ENCODE data around the gene RBP3. TPM values are rescaled to one million over a fixed set of nuclear protein-coding genes. Genes with fewer than 3 reads are reported as not detected.

RBP3 gene
- polyA plus RNA-seq, 3 donors = not detected

DNA sequence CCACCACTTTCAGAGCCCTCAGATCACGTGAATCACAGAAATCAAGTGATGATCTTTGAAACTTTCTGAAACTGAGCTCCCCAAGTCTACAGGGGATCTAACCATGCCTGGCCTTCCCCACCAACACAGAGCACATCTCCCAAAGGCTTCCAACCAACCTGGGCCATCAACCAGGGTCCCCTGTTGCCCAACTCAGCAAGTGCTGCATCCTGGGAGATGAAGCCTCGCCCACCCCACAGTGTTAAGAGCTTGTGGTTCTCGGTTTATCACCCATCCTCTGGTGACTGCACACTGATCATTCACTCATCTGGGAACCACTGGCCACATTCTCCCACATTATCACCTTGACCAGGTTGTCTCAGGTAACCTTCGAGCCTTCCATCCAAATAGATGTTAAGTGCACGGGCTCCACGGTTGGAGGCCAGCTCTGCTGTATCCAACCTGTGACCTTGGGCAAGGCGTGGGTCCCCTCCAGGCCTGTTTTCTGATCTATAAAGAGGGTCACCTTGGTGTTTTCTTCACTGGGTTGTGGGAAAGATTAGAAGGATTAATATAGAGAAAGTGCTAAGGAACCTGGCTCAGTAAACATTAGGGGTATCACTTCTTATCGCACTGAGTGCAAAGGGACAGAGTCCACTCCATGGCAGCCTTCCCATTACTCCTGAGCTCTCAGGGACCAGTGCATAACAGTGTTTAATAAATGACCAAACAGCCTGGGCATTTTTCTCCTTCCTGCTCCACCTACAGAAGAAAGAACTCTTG is 32.4 kb downstream of the RBP3 start:
- peaks cover 0 to 3% (median 2%) of the 10 kb centered on the region in 7 donors for H3K9me3 Mint-ChIP-seq
- Histone ChIP-seq H4K20me1 (ENCODE audit: insufficient read depth, low read length) (no peaks in the 10 kb centered on the region), H3K4me2 (replicated peaks; ENCODE audit: extremely low read depth, low read length, poor library complexity, severe bottlenecking) (no peak overlapping the region), H3K79me2 (ENCODE audit: insufficient read depth, low read length) (no peaks in the 10 kb centered on the region), H3K9ac (ENCODE audit: insufficient read depth, low read length, poor library complexity, severe bottlenecking) (no peak overlapping the region), H3K36me3 (replicated peaks in 1 of 2; ENCODE audit: control insufficient read depth in 1 of 2, insufficient read depth in 2 of 2, low read length in 2 of 2) (no peaks in the 10 kb centered on the region), H3K4me1 (ENCODE audit: control insufficient read depth in 1 of 2, insufficient read depth in 2 of 2, low read length in 2 of 2) (peaks cover 9 to 16% of the 10 kb centered on the region in 2 donors), H3K4me3 (replicated peaks in 1 of 3; ENCODE audit: low read depth in 2 of 3, low read length in 3 of 3) (no peak overlapping the region), H3K27me3 (ENCODE audit: control insufficient read depth in 2 of 2, insufficient read depth in 2 of 2, low read length in 2 of 2) (peaks cover 6 to 17% of the 10 kb centered on the region in 2 donors), H2AFZ (ENCODE audit: insufficient read depth, low read depth, low read length, poor library complexity, severe bottlenecking) (no peak overlapping the region), H3K27ac (ENCODE audit: low read depth in 1 of 2, low read length in 2 of 2) (no peak overlapping the region), H3K9me3 (replicated peaks in 1 of 2; ENCODE audit: control insufficient read depth in 1 of 2, insufficient read depth in 1 of 2, low read length in 2 of 2) (no peaks in the 10 kb centered on the region)
- DNase-seq = no peak
- peaks cover 37 to 51% (median 37%) of the 10 kb centered on the region in 3 donors for H3K27me3 Mint-ChIP-seq (ENCODE audit: low read depth in 3 of 3)
- H3K4me3 Mint-ChIP-seq = no peak overlapping the region
- H3K4me1 Mint-ChIP-seq = peaks cover 15% of the 10 kb centered on the region
- intact Hi-C loops (cut with micrococcal nuclease) = no loop called here
- H3K36me3 Mint-ChIP-seq = peaks cover 2% of the 10 kb centered on the region in 2 donors
- H3K27ac Mint-ChIP-seq = no peak overlapping the region
- 75% methylated on average over 5 of the region's 8 CpGs for WGBS (ENCODE audit: insufficient coverage)
- no peak for TF ChIP-seq CTCF (IDR thresholded peaks at IDR 0.05)

DNA sequence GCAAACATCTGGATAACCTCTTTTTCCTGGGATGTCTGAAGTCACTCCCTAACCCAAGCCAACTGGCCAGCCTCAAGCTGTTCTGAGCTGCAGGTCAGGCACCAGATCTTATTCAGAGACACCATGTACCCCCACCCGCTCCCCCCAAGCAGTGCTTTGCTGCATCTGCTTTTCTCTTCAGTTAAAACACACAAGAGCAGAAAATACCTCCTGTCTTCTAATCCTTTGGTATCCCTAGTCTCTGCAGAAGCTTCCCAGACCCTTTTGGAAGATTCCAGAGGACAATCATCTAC is 32.9 kb downstream of the RBP3 start:
- no peaks in the 10 kb centered on the region for H4K20me1 ChIP-seq (ENCODE audit: insufficient read depth, low read length)
- no peak overlapping the region for H2AFZ ChIP-seq (ENCODE audit: insufficient read depth, low read depth, low read length, poor library complexity, severe bottlenecking)
- DNase-seq = no peak
- no peak for TF ChIP-seq CTCF (IDR thresholded peaks at IDR 0.05)
- Mint-ChIP-seq H3K27ac (no peak overlapping the region), H3K4me1 (peaks cover 17% of the 10 kb centered on the region), H3K27me3 (ENCODE audit: low read depth in 3 of 3) (peaks cover 36 to 47% (median 40%) of the 10 kb centered on the region in 3 donors), H3K9me3 (peaks cover 0 to 5% (median 2%) of the 10 kb centered on the region in 7 donors), H3K36me3 (peaks cover 4 to 5% of the 10 kb centered on the region in 2 donors), H3K4me3 (no peak overlapping the region)
- no peak overlapping the region for H3K4me2 ChIP-seq (replicated peaks; ENCODE audit: extremely low read depth, low read length, poor library complexity, severe bottlenecking)
- no peaks in the 10 kb centered on the region for H3K79me2 ChIP-seq (ENCODE audit: insufficient read depth, low read length)
- no peaks in the 10 kb centered on the region for H3K36me3 ChIP-seq (replicated peaks in 1 of 2; ENCODE audit: control insufficient read depth in 1 of 2, insufficient read depth in 2 of 2, low read length in 2 of 2)
- H3K4me3 ChIP-seq (replicated peaks in 1 of 3; ENCODE audit: low read depth in 2 of 3, low read length in 3 of 3) = no peak overlapping the region
- H3K4me1 ChIP-seq (ENCODE audit: control insufficient read depth in 1 of 2, insufficient read depth in 2 of 2, low read length in 2 of 2) = peaks cover 9 to 17% of the 10 kb centered on the region in 2 donors
- no peak overlapping the region for H3K27ac ChIP-seq (ENCODE audit: low read depth in 1 of 2, low read length in 2 of 2)
- H3K27me3 ChIP-seq (ENCODE audit: control insufficient read depth in 2 of 2, insufficient read depth in 2 of 2, low read length in 2 of 2) = peaks cover 6 to 17% of the 10 kb centered on the region in 2 donors
- 86% methylated on average over 1 of the region's 1 CpG for WGBS (ENCODE audit: insufficient coverage)
- no peak overlapping the region for H3K9ac ChIP-seq (ENCODE audit: insufficient read depth, low read length, poor library complexity, severe bottlenecking)
- intact Hi-C loops (cut with micrococcal nuclease) = no loop called here
- H3K9me3 ChIP-seq (replicated peaks in 1 of 2; ENCODE audit: control insufficient read depth in 1 of 2, insufficient read depth in 1 of 2, low read length in 2 of 2) = no peaks in the 10 kb centered on the region
